HEK293 (cell line): Measurements from ENCODE around the gene POLR3E.

Experiments
- CTCF ChIA-PET: fragments of 350-600 bp; formaldehyde crosslinking; extraction: SDS; loops from one replicate; lab custom pipeline; 2021; ENCODE audit warnings: antibody characterized with exemption; lab: Yijun Ruan, JAX
- POLR2A ChIA-PET: fragments of 300-600 bp; formaldehyde crosslinking; extraction: SDS; loops from one replicate; lab custom pipeline; 2020; ENCODE audit warnings: antibody characterized with exemption, inconsistent platforms; lab: Yijun Ruan, JAX
- H3K27ac ChIP-seq: fragments of 200-500 bp; sonication (Bioruptor generic); 2 replicates; pipeline ENCODE4 v1.5.1; 2014; ENCODE audit warnings: low read depth, low read length, control low read depth, inconsistent platforms; ENCODE audit errors: extremely low read depth
- H3K36me3 ChIP-seq, 2 experiments: fragments of 200-500 bp in 1 of 2; sonication (Bioruptor generic) in 1 of 2; 1 replicate in 1 of 2; 2 replicates in 1 of 2; pipeline ENCODE4 v1.5.1; 2014 to 2017; ENCODE audit warnings: inconsistent platforms in 2 of 2, low read length in 2 of 2; ENCODE audit not compliant: control insufficient read depth in 2 of 2, insufficient read depth in 1 of 2
- H3K4me1 ChIP-seq: fragments of 200-500 bp; sonication (Bioruptor generic); 2 replicates; pipeline ENCODE4 v1.5.1; 2014; ENCODE audit warnings: mild to moderate bottlenecking, low read length, inconsistent platforms; ENCODE audit not compliant: control insufficient read depth, insufficient read depth
- H3K4me3 ChIP-seq: 2 replicates; pipeline ENCODE4 v1.5.1; 2011; ENCODE audit warnings: low read depth, mild to moderate bottlenecking, control low read depth, low read length, moderate library complexity
- H3K9me3 ChIP-seq: fragments of 200-500 bp; sonication (Bioruptor generic); 2 replicates; pipeline ENCODE4 v1.5.1; 2014; ENCODE audit warnings: low read depth, low read length, inconsistent platforms; ENCODE audit not compliant: control insufficient read depth, insufficient read depth
- EGR2 ChIP-seq: fragments of 450-650 bp; formaldehyde crosslinking; IDR thresholded peaks from 2 replicates; pipeline ENCODE4 v1.5.1; 2016; ENCODE audit warnings: low read depth, missing biosample characterization, missing genetic modification characterization
- HOXC10 ChIP-seq: sonication (generic); formaldehyde crosslinking; IDR thresholded peaks from 2 replicates; pipeline ENCODE4 v1.8.1; 2023; ENCODE audit warnings: mild to moderate bottlenecking, missing genetic modification reagents
- KLF10 ChIP-seq: fragments of 450-650 bp; IDR thresholded peaks from 2 replicates; pipeline ENCODE4 v1.5.1; 2018; ENCODE audit warnings: missing biosample characterization, mild to moderate bottlenecking, missing genetic modification characterization
- MYNN ChIP-seq: fragments of 450-650 bp; formaldehyde crosslinking; IDR thresholded peaks from 2 replicates; pipeline ENCODE4 v1.5.1; 2016; ENCODE audit warnings: missing biosample characterization, missing genetic modification characterization, borderline replicate concordance
- TSHZ1 ChIP-seq: fragments of 450-650 bp; formaldehyde crosslinking; IDR thresholded peaks from 2 replicates; pipeline ENCODE4 v1.5.1; 2016; ENCODE audit warnings: missing biosample characterization, missing genetic modification characterization, borderline replicate concordance
- ZBTB1 ChIP-seq: fragments of 450-650 bp; formaldehyde crosslinking; IDR thresholded peaks from 2 replicates; pipeline ENCODE4 v1.5.1; 2016; ENCODE audit warnings: missing biosample characterization, missing genetic modification characterization
- ZBTB6 ChIP-seq: fragments of 450-650 bp; formaldehyde crosslinking; IDR thresholded peaks from 2 replicates; pipeline ENCODE4 v1.5.1; 2017; ENCODE audit warnings: missing biosample characterization, missing genetic modification characterization
- ZFP3 ChIP-seq: fragments of 450-650 bp; formaldehyde crosslinking; IDR thresholded peaks from 2 replicates; pipeline ENCODE4 v1.5.1; 2016; ENCODE audit warnings: low read depth, missing biosample characterization, missing genetic modification characterization
- ZFP41 ChIP-seq: fragments of 450-650 bp; formaldehyde crosslinking; IDR thresholded peaks from 2 replicates; pipeline ENCODE4 v1.5.1; 2016; ENCODE audit warnings: missing biosample characterization, missing genetic modification characterization, borderline replicate concordance
- ZNF169 ChIP-seq: fragments of 450-650 bp; formaldehyde crosslinking; IDR thresholded peaks from 2 replicates; pipeline ENCODE4 v1.5.1; 2016; ENCODE audit warnings: missing biosample characterization, missing genetic modification characterization
- ZNF184 ChIP-seq: fragments of 450-650 bp; IDR thresholded peaks from 2 replicates; pipeline ENCODE4 v1.5.1; 2018; ENCODE audit warnings: missing biosample characterization, mild to moderate bottlenecking, missing genetic modification characterization
- ZNF211 ChIP-seq: fragments of 450-650 bp; formaldehyde crosslinking; IDR thresholded peaks from 2 replicates; pipeline ENCODE4 v1.5.1; 2016; ENCODE audit warnings: low read depth, missing biosample characterization, missing genetic modification characterization
- ZNF223 ChIP-seq: fragments of 450-650 bp; formaldehyde crosslinking; IDR thresholded peaks from 2 replicates; pipeline ENCODE4 v1.5.1; 2016; ENCODE audit warnings: missing biosample characterization, missing genetic modification characterization
- ZNF280C ChIP-seq: fragments of 450-650 bp; formaldehyde crosslinking; IDR thresholded peaks from 2 replicates; pipeline ENCODE4 v1.5.1; 2016; ENCODE audit warnings: missing biosample characterization, missing genetic modification characterization
- ZNF335 ChIP-seq: fragments of 450-650 bp; formaldehyde crosslinking; conservative IDR thresholded peaks from 2 replicates; pipeline ENCODE4 v1.5.1; 2016; ENCODE audit warnings: missing biosample characterization, missing genetic modification characterization
- ZNF350 ChIP-seq: fragments of 450-650 bp; formaldehyde crosslinking; IDR thresholded peaks from 2 replicates; pipeline ENCODE4 v1.5.0; 2017; ENCODE audit warnings: missing biosample characterization, mild to moderate bottlenecking, missing genetic modification characterization
- ZNF366 ChIP-seq: fragments of 450-650 bp; formaldehyde crosslinking; conservative IDR thresholded peaks from 2 replicates; pipeline ENCODE4 v1.5.1; 2016; ENCODE audit warnings: missing biosample characterization, missing genetic modification characterization
- ZNF48 ChIP-seq: fragments of 450-650 bp; formaldehyde crosslinking; IDR thresholded peaks from 2 replicates; pipeline ENCODE4 v1.5.1; 2016; ENCODE audit warnings: missing biosample characterization, missing genetic modification characterization
- ZNF596 ChIP-seq: fragments of 450-650 bp; IDR thresholded peaks from 2 replicates; pipeline ENCODE4 v1.5.0; 2018; ENCODE audit warnings: missing biosample characterization, mild to moderate bottlenecking, missing genetic modification characterization, moderate library complexity
- ZNF610 ChIP-seq: fragments of 450-650 bp; formaldehyde crosslinking; IDR thresholded peaks from 2 replicates; pipeline ENCODE4 v1.5.1; 2016; ENCODE audit warnings: missing biosample characterization, missing genetic modification characterization, borderline replicate concordance
- ZNF645 ChIP-seq: fragments of 450-650 bp; formaldehyde crosslinking; IDR thresholded peaks from 2 replicates; pipeline ENCODE4; 2016; ENCODE audit warnings: missing biosample characterization, missing genetic modification characterization
- ZNF658 ChIP-seq: fragments of 450-650 bp; formaldehyde crosslinking; IDR thresholded peaks from 2 replicates; pipeline ENCODE4; 2016; ENCODE audit warnings: missing biosample characterization, missing genetic modification characterization
- ZNF664 ChIP-seq: fragments of 450-650 bp; formaldehyde crosslinking; IDR thresholded peaks from 2 replicates; pipeline ENCODE4 v1.5.1; 2016; ENCODE audit warnings: missing biosample characterization, missing genetic modification characterization
- ZSCAN30 ChIP-seq: fragments of 450-650 bp; IDR thresholded peaks from 2 replicates; pipeline ENCODE4 v1.5.1; 2018; ENCODE audit warnings: missing biosample characterization, mild to moderate bottlenecking, missing genetic modification characterization, moderate library complexity
- ZSCAN4 ChIP-seq: fragments of 450-650 bp; formaldehyde crosslinking; IDR thresholded peaks from 2 replicates; pipeline ENCODE4 v1.5.1; 2017; ENCODE audit warnings: missing biosample characterization, missing genetic modification characterization

The POLR3E gene

GRCh38 chr16:22272870-22273650, 24.1 kb upstream of the POLR3E start:
- Histone ChIP-seq H3K27ac (no peak overlapping the region), H3K4me3 (no peak overlapping the region), H3K9me3 (no peaks in the 10 kb centered on the region), H3K4me1 (no peaks in the 10 kb centered on the region)
- POLR2A ChIA-PET = interaction anchor here (0.6 kb wide), 1 partner anchor 23 kb away, joined by 4 read pairs; no protein-coding TSS in a partner anchor
- TF ChIP-seq HOXC10 (CRISPR knock-in tag) (no peak), ZNF645 (tag by site-specific recombination) (no peak), EGR2 (no peak), ZNF596 (no peak), ZNF184 (tag by site-specific recombination) (no peak), ZNF658 (tag by site-specific recombination) (no peak), ZNF366 (tag by site-specific recombination) (no peak), ZNF169 (tag by site-specific recombination) (no peak), ZNF280C (tag by site-specific recombination) (no peak), KLF10 (tag by site-specific recombination) (no peak), ZNF335 (no peak), ZFP41 (tag by site-specific recombination) (no peak), ZNF48 (tag by site-specific recombination) (no peak), ZFP3 (no peak), ZNF664 (tag by site-specific recombination) (no peak), ZSCAN4 (tag by site-specific recombination) (no peak), ZNF223 (tag by site-specific recombination) (no peak)
- TF ChIP-seq, all 188 proteins: peak for 0
- CTCF ChIA-PET = no interaction called here
- peaks cover 22 to 36% of the 10 kb centered on the region in 2 experiments; a peak in 2 of 3 replicates for H3K36me3 ChIP-seq

DNA sequence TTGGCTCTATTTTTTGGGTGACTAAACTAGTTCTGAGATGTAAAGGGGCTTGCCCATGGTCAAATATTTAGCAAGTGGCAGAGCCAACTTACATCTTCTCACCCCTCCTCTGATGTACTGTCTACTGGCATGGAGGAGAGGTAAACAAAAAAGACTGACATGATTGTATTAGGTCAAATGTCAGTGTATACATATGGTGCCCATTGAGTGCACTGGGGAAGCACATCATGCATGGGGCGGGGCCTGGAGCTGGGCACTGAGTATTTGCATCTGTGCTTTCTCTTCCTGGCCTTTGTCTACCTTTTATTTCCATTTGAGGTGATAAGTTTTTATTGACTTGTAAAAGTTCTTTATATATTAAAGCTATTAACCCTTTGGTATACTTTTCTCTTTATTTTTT, 22.3 kb upstream of the POLR3E start:
- CTCF ChIA-PET = no interaction called here
- POLR2A ChIA-PET = interaction anchor here (0.6 kb wide), 1 partner anchor 37 kb away, joined by 3 read pairs; no protein-coding TSS in a partner anchor
- H3K9me3 ChIP-seq = no peaks in the 10 kb centered on the region
- no peak overlapping the region for H3K4me3 ChIP-seq
- no peak overlapping the region for H3K27ac ChIP-seq
- no peaks in the 10 kb centered on the region for H3K4me1 ChIP-seq
- H3K36me3 ChIP-seq = peaks cover 24 to 41% of the 10 kb centered on the region in 2 experiments; a peak in 2 of 3 replicates
- TF ChIP-seq TSHZ1 (tag by site-specific recombination) = no peak
- TF ChIP-seq ZSCAN30 (tag by site-specific recombination) = no peak
- TF ChIP-seq ZNF610 (tag by site-specific recombination) = no peak
- no peak for TF ChIP-seq ZBTB1
- TF ChIP-seq ZNF211 = no peak
- TF ChIP-seq ZBTB6 (tag by site-specific recombination) = no peak
- TF ChIP-seq ZNF350 (tag by site-specific recombination) = no peak
- TF ChIP-seq MYNN (tag by site-specific recombination) = no peak
